ENCODE data around the gene PCDHGA4. TPM values are rescaled to one million over a fixed set of nuclear protein-coding genes. Genes with fewer than 3 reads are reported as not detected.
"Not testable (repeated sequence)": the region's sequence is repeated elsewhere in the genome, so short reads cannot be mapped to it uniquely, and the experiment has no call there.

The PCDHGA4 gene
- total and polyA plus RNA-seq, 4 donors, result 0.15 to 0.92 (median 0.22) TPM

- Histone ChIP-seq H3K9ac (ENCODE audit: low read depth in 1 of 2, low read length in 2 of 2) (no peak overlapping the region), H3K27ac (ENCODE audit: low read depth in 1 of 2, low read length in 2 of 2) (no peak overlapping the region), H3K27me3 (ENCODE audit: control insufficient read depth in 4 of 4, insufficient read depth in 4 of 4, low read length in 3 of 4) (peaks cover 0 to 13% (median 6%) of the 10 kb centered on the region in 4 donors), H3K4me3 (ENCODE audit: low read depth in 1 of 3, low read length in 3 of 3) (peak overlapping the region in 2 of 3 donors; percentile 16 to 42), H3K9me3 (ENCODE audit: control insufficient read depth in 4 of 4, low read length in 3 of 4) (peaks cover 29 to 78% (median 37%) of the 10 kb centered on the region in 4 donors), H3K36me3 (ENCODE audit: control insufficient read depth in 4 of 4, insufficient read depth in 3 of 4, low read depth in 1 of 4, low read length in 3 of 4) (peaks cover 0 to 2% (median 0%) of the 10 kb centered on the region in 4 donors), H3K4me1 (ENCODE audit: control insufficient read depth in 4 of 4, insufficient read depth in 4 of 4, low read length in 3 of 4) (no peaks in the 10 kb centered on the region)
- TF ChIP-seq RAD21 (IDR thresholded peaks at IDR 0.05) (no peak), RXRA (IDR thresholded peaks at IDR 0.05) (no peak), ZBTB33 (IDR thresholded peaks at IDR 0.05) (no peak), FOXA1 (IDR thresholded peaks at IDR 0.05) (no peak), HNF4G (IDR thresholded peaks at IDR 0.05) (no peak), CTCF (IDR thresholded peaks at IDR 0.05; ENCODE audit: low read depth, low read length, missing input control) (no peak), NR2F2 (IDR thresholded peaks at IDR 0.05) (no peak), ATF3 (IDR thresholded peaks at IDR 0.05) (no peak), TAF1 (conservative IDR thresholded peaks at IDR 0.05) (no peak), MAX (IDR thresholded peaks at IDR 0.05) (no peak), SP1 (IDR thresholded peaks at IDR 0.05) (no peak), FOXA2 (IDR thresholded peaks at IDR 0.05) (no peak), GABPA (IDR thresholded peaks at IDR 0.05 in 1 of 2, conservative IDR thresholded peaks at IDR 0.05 in 1 of 2) (no peak)
- 26% methylated on average over 31 of the region's 31 CpGs for WGBS
- DNase-seq (ENCODE audit: low spot score), result no peak
Observed at GRCh38 chr5:141343953-141344463, 10.8 kb upstream of the PCDHGA4 start.

- peaks cover 0 to 11% (median 4%) of the 10 kb centered on the region in 4 donors for H3K27me3 ChIP-seq (ENCODE audit: control insufficient read depth in 4 of 4, insufficient read depth in 4 of 4, low read length in 3 of 4)
- H3K9me3 ChIP-seq (ENCODE audit: control insufficient read depth in 4 of 4, low read length in 3 of 4), result peaks cover 26 to 74% (median 34%) of the 10 kb centered on the region in 4 donors
- H3K36me3 ChIP-seq (ENCODE audit: control insufficient read depth in 4 of 4, insufficient read depth in 3 of 4, low read depth in 1 of 4, low read length in 3 of 4), result peaks cover 0 to 2% (median 0%) of the 10 kb centered on the region in 4 donors
- DNase-seq (ENCODE audit: low spot score), result no peak
- WGBS, result 28% methylated on average over 20 of the region's 20 CpGs
- H3K4me3 ChIP-seq (ENCODE audit: low read depth in 1 of 3, low read length in 3 of 3), result peak overlapping the region in 2 of 3 donors; percentile 18 to 36
- no peaks in the 10 kb centered on the region for H3K4me1 ChIP-seq (ENCODE audit: control insufficient read depth in 4 of 4, insufficient read depth in 4 of 4, low read length in 3 of 4)
- H3K9ac ChIP-seq (ENCODE audit: low read depth in 1 of 2, low read length in 2 of 2), result no peak overlapping the region
- no peak overlapping the region for H3K27ac ChIP-seq (ENCODE audit: low read depth in 1 of 2, low read length in 2 of 2)
- TF ChIP-seq HNF4A (conservative IDR thresholded peaks at IDR 0.05), result no peak
- no peak for TF ChIP-seq TAF1 (conservative IDR thresholded peaks at IDR 0.05)
- TF ChIP-seq GABPA (IDR thresholded peaks at IDR 0.05 in 1 of 2, conservative IDR thresholded peaks at IDR 0.05 in 1 of 2), result no peak
- no peak for TF ChIP-seq JUND (IDR thresholded peaks at IDR 0.05)
- TF ChIP-seq FOXA2 (IDR thresholded peaks at IDR 0.05), result no peak
- no peak for TF ChIP-seq SP1 (IDR thresholded peaks at IDR 0.05)
- no peak for TF ChIP-seq CTCF (IDR thresholded peaks at IDR 0.05; ENCODE audit: low read depth, low read length, missing input control)
- no peak for TF ChIP-seq MAX (IDR thresholded peaks at IDR 0.05)
- no peak for TF ChIP-seq ATF3 (IDR thresholded peaks at IDR 0.05)
- TF ChIP-seq ZBTB33 (IDR thresholded peaks at IDR 0.05), result no peak
- TF ChIP-seq YY1 (IDR thresholded peaks at IDR 0.05), result no peak
- TF ChIP-seq EGR1 (IDR thresholded peaks at IDR 0.05; ENCODE audit: low read depth in 2 of 2), result no peak
- no peak for TF ChIP-seq NR2F2 (IDR thresholded peaks at IDR 0.05)
Observed at GRCh38 chr5:141345327-141345726, 9.5 kb upstream of the PCDHGA4 start.

GRCh38 chr5:141346017-141346416, 8.8 kb upstream of the PCDHGA4 start:
- peaks cover 25 to 78% (median 37%) of the 10 kb centered on the region in 4 donors for H3K9me3 ChIP-seq (ENCODE audit: control insufficient read depth in 4 of 4, low read length in 3 of 4)
- H3K9ac ChIP-seq (ENCODE audit: low read depth in 1 of 2, low read length in 2 of 2); DNase-seq (ENCODE audit: low spot score); H3K4me3 ChIP-seq (ENCODE audit: low read depth in 1 of 3, low read length in 3 of 3); H3K4me1 ChIP-seq (ENCODE audit: control insufficient read depth in 4 of 4, insufficient read depth in 4 of 4, low read length in 3 of 4); H3K27ac ChIP-seq (ENCODE audit: low read depth in 1 of 2, low read length in 2 of 2); H3K36me3 ChIP-seq (ENCODE audit: control insufficient read depth in 4 of 4, insufficient read depth in 3 of 4, low read depth in 1 of 4, low read length in 3 of 4): not testable (repeated sequence)
- WGBS, result 40% methylated on average over 27 of the region's 35 CpGs
- H3K27me3 ChIP-seq (ENCODE audit: control insufficient read depth in 4 of 4, insufficient read depth in 4 of 4, low read length in 3 of 4), result peaks cover 0 to 11% (median 3%) of the 10 kb centered on the region in 4 donors

Data from liver (tissue), 9 donors.